ENCODE results near the gene RAD51B. TPM values are rescaled to one million over a fixed set of nuclear protein-coding genes. Genes with fewer than 3 reads are reported as not detected.

Gene RAD51B
- total RNA-seq, 2 donors from 2014 or later, result 22.8 to 33.8 TPM

GRCh38 chr14:68726093-68726695 lies 906.6 kb downstream of the RAD51B start:
- H3K4me1 ChIP-seq (ENCODE audit: control insufficient read depth, insufficient read depth, low read length), result peaks cover 8% of the 10 kb centered on the region
- Mint-ChIP-seq H3K27me3 (ENCODE audit: insufficient read depth) (no peaks in the 10 kb centered on the region), H3K4me1 (peaks cover 28% of the 10 kb centered on the region)

GRCh38 chr14:68727315-68728047 lies 907.9 kb downstream of the RAD51B start:
- Histone ChIP-seq H3K27me3 (ENCODE audit: control insufficient read depth, insufficient read depth, low read length, poor library complexity, severe bottlenecking) (no peaks in the 10 kb centered on the region), H3K4me1 (ENCODE audit: control insufficient read depth, insufficient read depth, low read length) (peaks cover 11% of the 10 kb centered on the region), H3K36me3 (ENCODE audit: control insufficient read depth, insufficient read depth, low read length) (no peaks in the 10 kb centered on the region), H3K27ac (ENCODE audit: low read depth, low read length) (no peak overlapping the region), H3K9ac (ENCODE audit: extremely low read depth, low read length, poor library complexity, severe bottlenecking) (no peak overlapping the region), H3K4me3 (ENCODE audit: low read length) (no peak overlapping the region), H3K9me3 (ENCODE audit: control insufficient read depth, low read length) (no peaks in the 10 kb centered on the region)
- Mint-ChIP-seq H3K9me3 (no peaks in the 10 kb centered on the region), H3K4me1 (peaks cover 25% of the 10 kb centered on the region), H3K27ac (no peak overlapping the region), H3K4me3 (no peak overlapping the region), H3K27me3 (ENCODE audit: insufficient read depth) (no peaks in the 10 kb centered on the region), H3K36me3 (ENCODE audit: low read depth) (no peaks in the 10 kb centered on the region)
- TF ChIP-seq CTCF (conservative IDR thresholded peaks at IDR 0.05), result no peak
- WGBS, 2 experiments (ENCODE audit: insufficient coverage in 1 of 2, insufficient read length in 1 of 2), result 97 to 100% methylated on average over 3 to 5 of the region's 5 CpGs
- DNase-seq, result no peak

More at GRCh38 chr14:68726093-68726695, 906.6 kb downstream of the RAD51B start:
- no peaks in the 10 kb centered on the region for H3K36me3 Mint-ChIP-seq (ENCODE audit: low read depth)
- Histone ChIP-seq H3K36me3 (ENCODE audit: control insufficient read depth, insufficient read depth, low read length) (no peaks in the 10 kb centered on the region), H3K9me3 (ENCODE audit: control insufficient read depth, low read length) (no peaks in the 10 kb centered on the region), H3K4me3 (ENCODE audit: low read length) (no peak overlapping the region), H3K9ac (ENCODE audit: extremely low read depth, low read length, poor library complexity, severe bottlenecking) (no peak overlapping the region), H3K27ac (ENCODE audit: low read depth, low read length) (no peak overlapping the region), H3K27me3 (ENCODE audit: control insufficient read depth, insufficient read depth, low read length, poor library complexity, severe bottlenecking) (no peaks in the 10 kb centered on the region)
- 87 to 91% methylated on average over 3 to 5 of the region's 5 CpGs for WGBS, 2 experiments (ENCODE audit: insufficient coverage in 1 of 2, insufficient read length in 1 of 2)
- H3K27ac Mint-ChIP-seq, result no peak overlapping the region
- no peaks in the 10 kb centered on the region for H3K9me3 Mint-ChIP-seq
- no peak for DNase-seq
- no peak for TF ChIP-seq CTCF (conservative IDR thresholded peaks at IDR 0.05)
- H3K4me3 Mint-ChIP-seq, result no peak overlapping the region

GRCh38 chr14:68728342-68729106 lies 908.9 kb downstream of the RAD51B start:
- Histone ChIP-seq H3K4me1 (ENCODE audit: control insufficient read depth, insufficient read depth, low read length) (peaks cover 6% of the 10 kb centered on the region), H3K27ac (ENCODE audit: low read depth, low read length) (no peak overlapping the region), H3K4me3 (ENCODE audit: low read length) (no peak overlapping the region), H3K36me3 (ENCODE audit: control insufficient read depth, insufficient read depth, low read length) (no peaks in the 10 kb centered on the region), H3K27me3 (ENCODE audit: control insufficient read depth, insufficient read depth, low read length, poor library complexity, severe bottlenecking) (no peaks in the 10 kb centered on the region), H3K9me3 (ENCODE audit: control insufficient read depth, low read length) (no peaks in the 10 kb centered on the region), H3K9ac (ENCODE audit: extremely low read depth, low read length, poor library complexity, severe bottlenecking) (no peak overlapping the region)
- no peak overlapping the region for H3K27ac Mint-ChIP-seq
- DNase-seq, result no peak
- H3K9me3 Mint-ChIP-seq, result no peaks in the 10 kb centered on the region
- no peaks in the 10 kb centered on the region for H3K36me3 Mint-ChIP-seq (ENCODE audit: low read depth)
- H3K4me3 Mint-ChIP-seq, result no peak overlapping the region
- peaks cover 21% of the 10 kb centered on the region for H3K4me1 Mint-ChIP-seq
- no peak for TF ChIP-seq CTCF (conservative IDR thresholded peaks at IDR 0.05)
- 92 to 95% methylated on average over 7 of the region's 10 CpGs for WGBS, 2 experiments (ENCODE audit: insufficient coverage in 1 of 2, insufficient read length in 1 of 2)
- peaks cover 6% of the 10 kb centered on the region for H3K27me3 Mint-ChIP-seq (ENCODE audit: insufficient read depth)

Data from endodermal cell (in vitro differentiated cells).